Kidney glomerular epithelial cell (primary cell): ENCODE data around the gene PITPNC1.
"Not testable (repeated sequence)": the region's sequence is repeated elsewhere in the genome, so short reads cannot be mapped to it uniquely, and the experiment has no call there.

ENCODE experiments used
- DNase-seq: peaks from one replicate; lab custom pipeline; 2025; lab: John Stamatoyannopoulos, UW

The PITPNC1 gene

GRCh38 chr17:67489273-67489672, 112.2 kb downstream of the PITPNC1 start:
- no peak for DNase-seq

DNA sequence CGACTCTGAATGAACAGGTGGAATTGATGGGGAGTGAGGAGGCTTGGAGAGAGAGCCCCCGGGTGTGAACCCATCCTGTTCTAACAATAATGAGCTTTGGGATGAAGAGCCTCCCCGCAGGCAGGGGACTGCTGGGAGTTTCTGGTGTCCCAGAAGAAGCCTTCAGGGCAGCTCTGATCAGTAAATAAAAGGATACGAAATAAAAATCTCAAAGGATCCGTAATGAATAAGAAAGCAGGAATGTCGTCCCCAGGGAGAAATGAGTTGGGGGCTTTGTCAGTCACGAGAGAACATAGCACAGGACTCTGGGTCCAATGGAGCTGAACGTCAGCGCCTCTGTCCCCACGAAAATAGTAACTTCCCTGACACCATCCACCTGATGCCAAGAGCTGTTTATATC, 113.4 kb downstream of the PITPNC1 start:
- no peak for DNase-seq

DNA sequence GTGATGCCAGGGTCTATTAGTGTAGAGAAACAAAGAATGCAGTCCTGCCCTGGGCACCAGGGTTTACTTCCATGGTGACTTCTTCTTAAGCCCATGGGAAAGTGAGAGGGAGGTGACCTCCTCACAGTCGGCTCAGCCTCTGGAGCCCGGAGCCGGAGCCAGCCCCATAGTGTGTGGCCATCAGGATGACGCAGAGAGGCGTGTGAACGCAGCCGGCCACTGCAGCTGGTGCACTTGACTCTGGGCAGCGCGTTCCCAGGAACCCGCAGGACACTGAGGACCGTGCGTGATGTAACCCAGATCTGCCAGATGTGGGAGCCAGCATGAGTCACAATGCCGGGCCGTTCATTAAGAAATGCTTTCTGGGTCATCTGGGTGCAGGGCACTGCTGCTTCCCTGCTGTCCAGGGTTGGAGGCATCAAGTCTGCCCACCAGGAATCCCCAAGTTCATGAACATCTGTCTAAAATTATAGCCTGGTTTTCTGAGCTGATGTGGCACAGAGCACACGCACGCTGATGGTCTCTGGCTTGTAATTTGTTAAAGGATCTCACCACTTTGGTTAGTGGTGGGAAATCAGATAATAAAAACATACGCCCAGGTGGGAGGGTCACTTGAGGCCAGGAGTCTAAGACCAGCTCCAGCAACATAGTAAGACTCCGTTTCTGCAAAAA, 114.1 kb downstream of the PITPNC1 start:
- DNase-seq: peak; percentile 64

- no peak for DNase-seq
Measured at GRCh38 chr17:67491681-67492024, 114.6 kb downstream of the PITPNC1 start.

DNA sequence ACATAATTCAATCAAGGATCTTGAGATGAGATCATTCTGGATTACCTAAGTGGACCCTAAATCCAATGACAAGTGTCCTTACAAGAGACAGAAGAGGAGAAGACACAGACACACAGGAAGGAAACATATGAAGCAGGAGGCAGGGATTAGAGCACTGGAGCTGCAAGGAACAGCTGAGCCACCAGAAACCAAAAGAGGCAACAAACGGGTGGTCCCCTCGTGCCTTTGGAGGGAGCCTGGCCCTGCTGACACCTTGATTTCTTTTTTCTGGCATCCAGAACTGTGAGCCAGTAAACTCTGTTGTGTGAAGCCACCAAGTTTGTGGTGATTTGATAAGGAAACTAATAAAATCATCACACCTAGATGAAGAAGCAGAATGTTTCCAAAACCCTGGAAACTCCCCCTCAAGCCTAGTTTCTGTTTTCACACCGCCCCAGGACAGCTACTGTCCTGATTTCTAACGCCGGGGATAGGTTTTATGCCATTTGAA, 115.2 kb downstream of the PITPNC1 start:
- DNase-seq: no peak

DNA sequence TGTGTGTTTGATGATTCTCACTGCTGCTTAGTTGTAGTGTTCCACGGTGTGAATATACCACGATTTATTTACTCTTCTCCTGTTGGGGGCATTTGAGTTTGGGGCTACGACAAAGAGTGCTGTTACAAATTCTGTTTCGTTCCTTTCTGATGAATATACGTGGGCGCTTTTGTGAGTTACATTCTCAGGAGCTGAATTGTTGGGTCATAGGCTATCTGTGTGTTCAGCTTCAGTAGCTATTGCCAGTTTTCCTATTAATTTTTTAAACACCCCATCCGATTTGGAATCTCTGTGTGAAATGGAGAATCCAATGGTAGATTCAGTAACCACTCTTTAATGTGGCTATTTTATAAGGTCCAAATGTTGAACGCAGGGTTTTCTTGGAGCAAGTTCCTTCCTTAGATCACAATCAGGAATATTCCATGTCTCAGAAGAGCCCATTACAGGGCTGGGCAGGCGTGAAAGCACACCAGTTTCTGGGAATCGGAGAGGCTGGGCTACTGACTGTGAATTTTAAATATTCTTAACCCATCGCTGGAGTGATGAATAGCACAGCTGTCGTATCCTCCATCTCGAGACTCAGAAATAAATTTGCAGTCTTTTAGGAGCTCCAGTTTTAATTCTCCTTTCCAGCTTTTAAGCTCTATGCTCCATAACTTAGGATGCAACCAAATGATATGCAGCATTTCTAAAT, 115.9 kb downstream of the PITPNC1 start:
- DNase-seq: no peak

GRCh38 chr17:67493812-67494211, 116.7 kb downstream of the PITPNC1 start:
- DNase-seq: no peak

- not testable (repeated sequence) for DNase-seq
Measured at GRCh38 chr17:67495534-67495933, 118.5 kb downstream of the PITPNC1 start.

DNA sequence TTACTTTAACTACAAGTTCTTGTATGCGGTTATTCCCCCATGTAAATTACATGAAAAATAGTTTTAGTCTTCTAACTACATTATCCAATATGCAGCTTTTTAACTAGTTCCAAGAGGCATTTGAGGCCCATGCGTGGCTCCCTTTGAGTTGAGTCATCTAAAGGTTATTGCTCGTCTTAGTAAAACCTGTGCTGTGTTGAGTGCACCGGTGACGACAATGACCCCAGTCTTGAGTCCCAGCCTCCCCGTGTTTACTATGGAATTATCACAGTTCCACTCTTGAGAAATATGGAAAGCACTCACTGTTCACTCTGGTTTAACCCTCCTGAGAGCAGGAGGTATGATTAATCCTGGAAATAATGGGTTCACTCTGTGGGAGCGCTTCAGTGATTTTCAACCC, 119.2 kb downstream of the PITPNC1 start:
- no peak for DNase-seq

GRCh38 chr17:67499685-67500084, 122.6 kb downstream of the PITPNC1 start:
- DNase-seq: no peak

DNA sequence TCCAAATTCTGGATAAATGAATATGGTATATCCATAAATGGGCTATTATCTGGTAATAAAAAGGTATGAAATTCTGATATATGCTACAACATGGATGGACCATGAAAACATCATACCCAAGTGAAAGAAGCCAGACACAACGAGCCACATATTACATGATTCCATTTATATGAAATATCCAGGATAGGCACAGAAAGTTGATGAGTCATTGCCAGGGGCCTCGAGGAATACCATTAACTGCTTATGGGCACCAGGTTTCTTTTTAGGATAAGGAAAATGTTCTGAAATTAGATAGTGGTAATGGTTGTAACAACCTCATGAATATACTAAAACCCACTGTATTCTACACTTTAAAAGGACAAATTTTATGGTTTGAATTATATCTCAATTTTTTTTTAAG, 123.2 kb downstream of the PITPNC1 start:
- no peak for DNase-seq

DNA sequence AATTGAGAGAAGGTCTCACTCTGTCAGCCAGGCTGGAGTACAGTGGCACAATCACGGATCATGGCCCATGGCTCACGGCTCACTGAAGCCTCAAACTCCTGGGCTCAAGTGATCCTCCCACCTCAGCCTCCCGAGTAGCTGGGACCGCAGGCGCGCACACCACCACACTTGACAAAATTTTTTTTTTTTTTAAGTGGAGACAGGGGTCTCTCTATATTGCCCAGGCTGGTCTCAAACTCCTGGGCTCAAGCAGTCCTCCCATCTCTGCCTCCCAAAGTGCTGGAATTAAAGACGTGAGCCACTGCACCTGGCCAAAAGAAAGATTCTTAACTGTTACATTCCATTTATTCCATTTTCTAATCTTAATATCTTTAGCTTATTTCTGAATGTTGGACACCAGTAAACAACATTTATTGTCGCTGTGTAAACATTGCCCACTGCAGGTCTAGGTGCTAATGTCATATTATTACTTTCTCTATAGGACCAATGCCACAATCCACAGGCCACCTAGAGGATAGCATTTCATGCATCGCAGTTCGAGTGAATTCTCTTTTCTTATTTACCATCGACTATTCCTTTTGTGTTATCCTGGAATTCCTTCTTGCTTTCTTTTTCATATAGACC, 123.7 kb downstream of the PITPNC1 start:
- DNase-seq: no peak

DNA sequence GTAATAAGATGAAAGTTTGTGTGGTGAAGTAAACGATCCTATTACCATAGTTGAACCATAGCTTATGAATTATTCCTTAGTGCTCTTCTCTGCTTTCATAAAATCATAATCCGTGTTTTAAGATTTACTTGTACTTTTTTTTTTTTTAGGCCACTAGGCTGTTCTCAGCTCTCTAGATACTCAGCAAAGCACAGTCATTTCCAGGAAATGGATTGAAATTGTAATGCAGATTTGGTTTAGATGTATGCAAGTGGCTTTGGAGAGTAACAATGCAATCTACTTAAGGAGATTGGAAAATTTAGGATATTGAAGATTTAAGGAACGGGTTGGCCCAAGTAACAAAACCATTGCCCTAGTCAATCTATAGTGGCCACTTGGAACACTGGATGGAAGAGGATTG, 125.1 kb downstream of the PITPNC1 start:
- DNase-seq: no peak

DNA sequence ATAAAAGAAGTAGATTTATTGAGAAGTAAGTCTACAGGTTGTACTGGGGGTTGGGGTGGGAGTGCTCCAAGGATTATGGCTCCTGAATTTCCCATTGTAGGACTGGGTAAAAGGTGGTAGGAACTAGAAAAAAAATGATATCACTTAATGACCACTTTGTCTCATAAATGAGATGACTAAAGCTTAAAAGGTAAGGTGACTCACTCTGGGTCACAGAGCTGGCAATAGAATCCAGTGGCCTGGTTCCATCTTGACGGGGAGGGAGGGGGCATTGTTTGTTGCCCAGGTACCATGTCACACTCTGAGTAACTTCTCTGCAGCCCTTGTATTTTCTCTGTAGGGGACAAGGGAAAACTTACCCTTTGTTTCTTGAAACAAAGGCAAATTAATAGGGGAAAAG, 126.1 kb downstream of the PITPNC1 start:
- DNase-seq: peak; percentile 39

- no peak for DNase-seq
Measured at GRCh38 chr17:67503739-67504138, 126.7 kb downstream of the PITPNC1 start.

DNA sequence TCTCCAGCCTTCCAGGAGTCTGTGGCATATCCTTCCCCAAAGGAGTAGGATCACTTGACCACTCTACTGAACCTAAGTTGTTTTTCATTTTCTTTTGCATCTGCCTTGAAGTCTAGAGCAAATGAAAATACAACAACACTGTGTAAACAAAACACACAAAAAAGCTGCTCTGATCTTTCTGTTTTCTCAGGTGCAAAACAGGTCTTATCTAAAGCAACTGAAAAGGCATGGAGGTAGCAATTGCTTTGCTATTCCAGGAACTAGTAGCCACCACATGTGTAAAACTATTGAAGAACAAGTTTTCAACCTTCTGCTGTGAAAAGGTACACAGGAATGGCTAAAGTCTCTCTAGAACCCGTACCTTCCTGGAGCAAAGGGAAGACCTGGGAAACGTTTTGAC, 127.1 kb downstream of the PITPNC1 start:
- no peak for DNase-seq

GRCh38 chr17:67506966-67507365, 129.9 kb downstream of the PITPNC1 start:
- DNase-seq: peak; percentile 81

DNA sequence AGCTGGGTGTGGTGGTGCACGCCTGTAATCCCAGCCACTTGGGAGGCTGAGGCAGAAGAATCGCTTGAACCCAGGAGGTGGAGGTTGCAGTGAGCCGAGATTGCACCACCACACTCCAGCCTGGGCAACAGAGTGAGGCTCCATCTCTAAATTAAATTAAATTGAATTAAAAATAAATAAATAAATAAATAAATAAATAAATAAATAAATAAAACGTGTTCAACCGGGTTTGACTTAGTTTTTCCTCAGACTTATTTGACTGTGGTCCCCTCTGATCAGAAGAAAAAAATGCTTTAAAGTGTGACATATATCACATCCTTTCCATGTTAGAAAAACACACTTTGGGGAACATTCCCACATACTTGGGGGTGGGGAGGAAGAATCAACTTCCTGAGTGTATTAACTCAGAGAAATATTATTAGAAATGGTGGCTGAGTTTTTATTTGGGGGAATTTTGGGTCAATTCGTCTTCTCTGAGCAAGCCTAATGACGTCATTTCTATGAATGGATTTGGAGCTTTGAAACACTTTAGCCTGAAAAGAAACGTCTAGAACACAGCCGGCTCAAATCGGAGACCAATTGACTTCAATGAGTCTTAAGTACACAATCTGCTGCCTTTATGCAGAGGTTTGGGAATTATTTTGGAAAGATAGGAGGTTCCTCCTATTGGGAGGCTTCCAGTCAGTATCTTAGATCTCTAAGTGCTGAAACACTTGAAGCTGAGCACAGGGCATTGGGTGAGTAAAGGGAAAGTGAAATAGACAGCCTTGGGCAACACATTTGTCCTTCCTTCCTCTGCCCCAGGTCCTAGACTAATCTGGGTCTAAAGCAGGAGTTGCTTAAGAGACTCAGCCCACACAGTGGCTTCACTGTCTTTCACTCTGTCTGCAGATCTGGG, 132.6 kb downstream of the PITPNC1 start:
- no peak for DNase-seq

GRCh38 chr17:67511012-67511411, 133.9 kb downstream of the PITPNC1 start:
- no peak for DNase-seq

- DNase-seq: no peak
Measured at GRCh38 chr17:67511804-67512203, 134.7 kb downstream of the PITPNC1 start.

DNA sequence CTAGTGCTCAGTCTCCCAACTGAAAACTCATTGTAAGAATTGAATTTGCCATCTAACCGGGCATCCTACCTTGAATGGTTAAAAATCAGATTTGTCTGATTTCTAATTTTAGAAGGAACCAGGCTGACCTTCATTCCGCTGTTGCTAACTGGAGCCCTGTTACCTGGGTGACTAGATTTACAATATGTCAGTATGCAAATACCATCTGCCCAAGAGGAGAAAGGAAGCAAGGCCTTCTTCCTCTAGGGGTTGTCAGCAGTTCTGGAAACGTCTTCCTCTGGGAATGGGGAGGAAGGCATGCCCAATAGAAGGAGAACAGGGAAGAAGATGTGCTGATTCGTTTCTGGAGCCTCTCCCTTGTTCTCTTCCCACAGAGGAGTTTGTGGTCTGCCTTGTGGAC, 137.9 kb downstream of the PITPNC1 start:
- DNase-seq: no peak

GRCh38 chr17:67515490-67516083, 138.5 kb downstream of the PITPNC1 start:
- DNase-seq: no peak
